Measurements from ENCODE around the gene TMEM42. TPM values are rescaled to one million over a fixed set of nuclear protein-coding genes. Genes with fewer than 3 reads are reported as not detected.

Gene TMEM42
- total and polyA plus RNA-seq, 2 experiments from 2014 or later = 14.7 to 22.2 TPM

GRCh38 chr3:44874308-44874707, 12.6 kb downstream of the TMEM42 start, which contains the start of gene TGM4:
TGM4 (plus strand) TSS chr3:44874608; CDS start chr3:44874679, 71 bp downstream.
- Histone ChIP-seq H3K4me1 (ENCODE audit: insufficient read depth) (no peaks in the 10 kb centered on the region), H3K4me3 (no peak within 1 kb of the TSS), H3K4me2 (no peak within 1 kb of the TSS), H4K20me1 (ENCODE audit: insufficient read depth, poor library complexity, severe bottlenecking) (no peaks in the 10 kb centered on the region), H3K27me3 (no peaks in the 10 kb centered on the region), H3K9me3 (ENCODE audit: low read depth) (no peaks in the 10 kb centered on the region), H3K9me2 (replicated peaks; ENCODE audit: insufficient read depth) (no peaks in the 10 kb centered on the region), H3K36me3 (replicated peaks; ENCODE audit: insufficient read depth, low read depth) (no peaks in the 10 kb centered on the region), H2AFZ (no peak within 1 kb of the TSS), H3K27ac (no peak within 1 kb of the TSS), H3K79me2 (no peaks in the 10 kb centered on the region)
- TF ChIP-seq EZH2phosphoT487 (IDR thresholded peaks at IDR 0.05; ENCODE audit: low read depth, severe bottlenecking, unreplicated experiment) (no peak), CTCF (IDR thresholded peaks at IDR 0.05; ENCODE audit: poor library complexity) (no peak), EZH2 (IDR thresholded peaks at IDR 0.05; ENCODE audit: borderline replicate concordance) (no peak)
- DNase-seq (ENCODE audit: low spot score) = no peak
- 93% methylated on average over 5 of the region's 5 CpGs for WGBS (ENCODE audit: low lambda C conversion rate, missing lambda C conversion rate)

- Histone ChIP-seq H3K27me3 (no peaks in the 10 kb centered on the region), H3K36me3 (replicated peaks; ENCODE audit: insufficient read depth, low read depth) (no peaks in the 10 kb centered on the region), H2AFZ (no peak overlapping the region), H3K4me3 (no peak overlapping the region), H3K79me2 (no peaks in the 10 kb centered on the region), H3K9me3 (ENCODE audit: low read depth) (no peaks in the 10 kb centered on the region), H3K4me1 (ENCODE audit: insufficient read depth) (no peaks in the 10 kb centered on the region), H3K27ac (no peak overlapping the region), H4K20me1 (ENCODE audit: insufficient read depth, poor library complexity, severe bottlenecking) (no peaks in the 10 kb centered on the region), H3K9me2 (replicated peaks; ENCODE audit: insufficient read depth) (no peaks in the 10 kb centered on the region), H3K4me2 (no peak overlapping the region)
- no peak for DNase-seq (ENCODE audit: low spot score)
- 92% methylated on average over 3 of the region's 3 CpGs for WGBS (ENCODE audit: low lambda C conversion rate, missing lambda C conversion rate)
- TF ChIP-seq EZH2 (IDR thresholded peaks at IDR 0.05; ENCODE audit: borderline replicate concordance) (no peak), EZH2phosphoT487 (IDR thresholded peaks at IDR 0.05; ENCODE audit: low read depth, severe bottlenecking, unreplicated experiment) (no peak), CTCF (IDR thresholded peaks at IDR 0.05; ENCODE audit: poor library complexity) (no peak)
These were observed 13.9 kb downstream of the TMEM42 start for GRCh38 chr3:44875596-44875995.

GRCh38 chr3:44877333-44877732, 15.6 kb downstream of the TMEM42 start:
- Histone ChIP-seq H3K9me3 (ENCODE audit: low read depth) (no peaks in the 10 kb centered on the region), H3K27me3 (no peaks in the 10 kb centered on the region), H2AFZ (no peak overlapping the region), H3K79me2 (no peaks in the 10 kb centered on the region), H3K4me1 (ENCODE audit: insufficient read depth) (no peaks in the 10 kb centered on the region), H3K27ac (no peak overlapping the region), H3K4me2 (no peak overlapping the region), H3K36me3 (replicated peaks; ENCODE audit: insufficient read depth, low read depth) (no peaks in the 10 kb centered on the region), H3K4me3 (no peak overlapping the region), H3K9me2 (replicated peaks; ENCODE audit: insufficient read depth) (no peaks in the 10 kb centered on the region), H4K20me1 (ENCODE audit: insufficient read depth, poor library complexity, severe bottlenecking) (no peaks in the 10 kb centered on the region)
- no peak for DNase-seq (ENCODE audit: low spot score)
- TF ChIP-seq EZH2 (IDR thresholded peaks at IDR 0.05; ENCODE audit: borderline replicate concordance) = no peak
- TF ChIP-seq CTCF (IDR thresholded peaks at IDR 0.05; ENCODE audit: poor library complexity) = no peak
- TF ChIP-seq EZH2phosphoT487 (IDR thresholded peaks at IDR 0.05; ENCODE audit: low read depth, severe bottlenecking, unreplicated experiment) = no peak
- 85% methylated on average over 3 of the region's 3 CpGs for WGBS (ENCODE audit: low lambda C conversion rate, missing lambda C conversion rate)

GRCh38 chr3:44880284-44880683, 18.6 kb downstream of the TMEM42 start:
- 81% methylated on average over 2 of the region's 2 CpGs for WGBS (ENCODE audit: low lambda C conversion rate, missing lambda C conversion rate)
- DNase-seq (ENCODE audit: low spot score) = no peak

More at GRCh38 chr3:44880284-44880683, 18.6 kb downstream of the TMEM42 start:
- no peaks in the 10 kb centered on the region for H3K9me3 ChIP-seq (ENCODE audit: low read depth)
- H3K27ac ChIP-seq = no peak overlapping the region
- TF ChIP-seq CTCF (IDR thresholded peaks at IDR 0.05; ENCODE audit: poor library complexity) (no peak), EZH2phosphoT487 (IDR thresholded peaks at IDR 0.05; ENCODE audit: low read depth, severe bottlenecking, unreplicated experiment) (no peak), EZH2 (IDR thresholded peaks at IDR 0.05; ENCODE audit: borderline replicate concordance) (no peak)
- no peak overlapping the region for H2AFZ ChIP-seq
- no peak overlapping the region for H3K4me3 ChIP-seq
- H4K20me1 ChIP-seq (ENCODE audit: insufficient read depth, poor library complexity, severe bottlenecking) = no peaks in the 10 kb centered on the region
- H3K36me3 ChIP-seq (replicated peaks; ENCODE audit: insufficient read depth, low read depth) = no peaks in the 10 kb centered on the region
- H3K79me2 ChIP-seq = no peaks in the 10 kb centered on the region
- no peaks in the 10 kb centered on the region for H3K4me1 ChIP-seq (ENCODE audit: insufficient read depth)
- no peak overlapping the region for H3K4me2 ChIP-seq
- H3K9me2 ChIP-seq (replicated peaks; ENCODE audit: insufficient read depth) = no peaks in the 10 kb centered on the region
- no peaks in the 10 kb centered on the region for H3K27me3 ChIP-seq

Data from hepatocyte (in vitro differentiated cells).